ENCODE results near the gene GJD4. TPM values are rescaled to one million over a fixed set of nuclear protein-coding genes. Genes with fewer than 3 reads are reported as not detected.

GJD4 gene
- total RNA-seq: not detected in 2 replicates

- Mint-ChIP-seq H3K27ac (no peak within 1 kb of the TSS), H3K36me3 (ENCODE audit: low read depth) (no peaks in the 10 kb centered on the region), H3K4me1 (ENCODE audit: low read depth) (peaks cover 7% of the 10 kb centered on the region), H3K27me3 (ENCODE audit: insufficient read depth) (peaks cover 19% of the 10 kb centered on the region), H3K9me3 (peaks cover 4% of the 10 kb centered on the region), H3K4me3 (no peak within 1 kb of the TSS)
- intact Hi-C loops (cut with micrococcal nuclease): no loop called here
- DNase-seq (ENCODE audit: low spot score): no peak
Observed at GRCh38 chr10:35605191-35605590, at the start of gene GJD4. Gene GJD4 (plus strand): TSS chr10:35605341. CDS start chr10:35605568, 227 bp downstream.

- Mint-ChIP-seq H3K27ac (no peak overlapping the region), H3K4me3 (no peak overlapping the region), H3K27me3 (ENCODE audit: insufficient read depth) (no peaks in the 10 kb centered on the region), H3K9me3 (no peaks in the 10 kb centered on the region), H3K4me1 (ENCODE audit: low read depth) (peaks cover 4% of the 10 kb centered on the region), H3K36me3 (ENCODE audit: low read depth) (peaks cover 10% of the 10 kb centered on the region)
- intact Hi-C loops (cut with micrococcal nuclease): no loop called here
- DNase-seq (ENCODE audit: low spot score): no peak
Observed at GRCh38 chr10:35555962-35556930, 48.9 kb upstream of the GJD4 start.

- peaks cover 4% of the 10 kb centered on the region for H3K4me1 Mint-ChIP-seq (ENCODE audit: low read depth)
- intact Hi-C loops (cut with micrococcal nuclease): no loop called here
- H3K9me3 Mint-ChIP-seq: no peaks in the 10 kb centered on the region
- no peak overlapping the region for H3K27ac Mint-ChIP-seq
- no peak overlapping the region for H3K4me3 Mint-ChIP-seq
- H3K36me3 Mint-ChIP-seq (ENCODE audit: low read depth): peaks cover 10% of the 10 kb centered on the region
- DNase-seq (ENCODE audit: low spot score): no peak
- no peaks in the 10 kb centered on the region for H3K27me3 Mint-ChIP-seq (ENCODE audit: insufficient read depth)
Observed at GRCh38 chr10:35558276-35558675, 46.9 kb upstream of the GJD4 start.

- Mint-ChIP-seq H3K27me3 (ENCODE audit: insufficient read depth) (no peaks in the 10 kb centered on the region), H3K4me3 (no peak overlapping the region)
Observed at GRCh38 chr10:35559416-35559815, 45.7 kb upstream of the GJD4 start.

GRCh38 chr10:35561715-35562114 lies 43.4 kb upstream of the GJD4 start:
- H3K27ac Mint-ChIP-seq: no peak overlapping the region
- intact Hi-C loops (cut with micrococcal nuclease): loop anchor here (5.0 to 10.0 kb wide), 2 partner anchors 219 to 567 kb away; no protein-coding TSS in a partner anchor
- peaks cover 10% of the 10 kb centered on the region for H3K36me3 Mint-ChIP-seq (ENCODE audit: low read depth)
- H3K27me3 Mint-ChIP-seq (ENCODE audit: insufficient read depth): no peaks in the 10 kb centered on the region
- H3K9me3 Mint-ChIP-seq: no peaks in the 10 kb centered on the region
- no peaks in the 10 kb centered on the region for H3K4me1 Mint-ChIP-seq (ENCODE audit: low read depth)
- DNase-seq (ENCODE audit: low spot score): no peak
- H3K4me3 Mint-ChIP-seq: no peak overlapping the region

More at GRCh38 chr10:35559416-35559815, 45.7 kb upstream of the GJD4 start:
- no peak for DNase-seq (ENCODE audit: low spot score)
- H3K4me1 Mint-ChIP-seq (ENCODE audit: low read depth): peaks cover 4% of the 10 kb centered on the region
- intact Hi-C loops (cut with micrococcal nuclease): no loop called here
- no peak overlapping the region for H3K27ac Mint-ChIP-seq
- H3K36me3 Mint-ChIP-seq (ENCODE audit: low read depth): peaks cover 9% of the 10 kb centered on the region
- H3K9me3 Mint-ChIP-seq: no peaks in the 10 kb centered on the region

- DNase-seq (ENCODE audit: low spot score): no peak
- H3K4me3 Mint-ChIP-seq: no peak overlapping the region
- no peaks in the 10 kb centered on the region for H3K27me3 Mint-ChIP-seq (ENCODE audit: insufficient read depth)
- intact Hi-C loops (cut with micrococcal nuclease): loop anchor here (5.0 to 10.0 kb wide), 2 partner anchors 220 to 568 kb away; no protein-coding TSS in a partner anchor
- H3K4me1 Mint-ChIP-seq (ENCODE audit: low read depth): no peaks in the 10 kb centered on the region
- no peak overlapping the region for H3K27ac Mint-ChIP-seq
- H3K36me3 Mint-ChIP-seq (ENCODE audit: low read depth): peaks cover 9% of the 10 kb centered on the region
- H3K9me3 Mint-ChIP-seq: no peaks in the 10 kb centered on the region
Observed at GRCh38 chr10:35562427-35562826, 42.7 kb upstream of the GJD4 start.

GRCh38 chr10:35563261-35563891 lies 41.8 kb upstream of the GJD4 start:
- Mint-ChIP-seq H3K27me3 (ENCODE audit: insufficient read depth) (no peaks in the 10 kb centered on the region), H3K27ac (peak overlapping the region; percentile 55), H3K4me3 (no peak overlapping the region), H3K36me3 (ENCODE audit: low read depth) (peaks cover 9% of the 10 kb centered on the region), H3K4me1 (ENCODE audit: low read depth) (no peaks in the 10 kb centered on the region), H3K9me3 (no peaks in the 10 kb centered on the region)
- intact Hi-C loops (cut with micrococcal nuclease): loop anchor here (1.0 to 10.0 kb wide), 4 partner anchors 221 to 569 kb away; no protein-coding TSS in a partner anchor
- DNase-seq (ENCODE audit: low spot score): peak; percentile 11

GRCh38 chr10:35564341-35564968 lies 40.7 kb upstream of the GJD4 start:
- H3K27ac Mint-ChIP-seq: peak overlapping the region; percentile 12
- no peak overlapping the region for H3K4me3 Mint-ChIP-seq
- no peak for DNase-seq (ENCODE audit: low spot score)
- no peaks in the 10 kb centered on the region for H3K27me3 Mint-ChIP-seq (ENCODE audit: insufficient read depth)
- H3K4me1 Mint-ChIP-seq (ENCODE audit: low read depth): no peaks in the 10 kb centered on the region
- intact Hi-C loops (cut with micrococcal nuclease): loop anchor here (5.0 to 10.0 kb wide), 2 partner anchors 222 to 570 kb away; no protein-coding TSS in a partner anchor
- H3K9me3 Mint-ChIP-seq: no peaks in the 10 kb centered on the region
- peaks cover 6% of the 10 kb centered on the region for H3K36me3 Mint-ChIP-seq (ENCODE audit: low read depth)

- no peak for DNase-seq (ENCODE audit: low spot score)
- peaks cover 9% of the 10 kb centered on the region for H3K36me3 Mint-ChIP-seq (ENCODE audit: low read depth)
- no peak overlapping the region for H3K4me3 Mint-ChIP-seq
- no peak overlapping the region for H3K27ac Mint-ChIP-seq
- intact Hi-C loops (cut with micrococcal nuclease): loop anchor here (10.0 kb wide), 1 partner anchor 571 kb away; no protein-coding TSS in a partner anchor
- no peaks in the 10 kb centered on the region for H3K27me3 Mint-ChIP-seq (ENCODE audit: insufficient read depth)
- no peaks in the 10 kb centered on the region for H3K4me1 Mint-ChIP-seq (ENCODE audit: low read depth)
- no peaks in the 10 kb centered on the region for H3K9me3 Mint-ChIP-seq
Observed at GRCh38 chr10:35565602-35566081, 39.5 kb upstream of the GJD4 start.

- Mint-ChIP-seq H3K4me3 (no peak overlapping the region), H3K9me3 (no peaks in the 10 kb centered on the region), H3K27ac (no peak overlapping the region), H3K4me1 (ENCODE audit: low read depth) (no peaks in the 10 kb centered on the region), H3K27me3 (ENCODE audit: insufficient read depth) (no peaks in the 10 kb centered on the region), H3K36me3 (ENCODE audit: low read depth) (peaks cover 15% of the 10 kb centered on the region)
- DNase-seq (ENCODE audit: low spot score): no peak
- intact Hi-C loops (cut with micrococcal nuclease): loop anchor here (10.0 kb wide), 1 partner anchor 573 kb away; no protein-coding TSS in a partner anchor
Observed at GRCh38 chr10:35567951-35568350, 37.2 kb upstream of the GJD4 start.

GRCh38 chr10:35568483-35569015 lies 36.6 kb upstream of the GJD4 start:
- intact Hi-C loops (cut with micrococcal nuclease): loop anchor here (10.0 kb wide), 1 partner anchor 574 kb away; no protein-coding TSS in a partner anchor
- H3K4me3 Mint-ChIP-seq: no peak overlapping the region
- no peaks in the 10 kb centered on the region for H3K4me1 Mint-ChIP-seq (ENCODE audit: low read depth)
- DNase-seq (ENCODE audit: low spot score): no peak
- H3K9me3 Mint-ChIP-seq: no peaks in the 10 kb centered on the region
- H3K27me3 Mint-ChIP-seq (ENCODE audit: insufficient read depth): no peaks in the 10 kb centered on the region
- peaks cover 15% of the 10 kb centered on the region for H3K36me3 Mint-ChIP-seq (ENCODE audit: low read depth)
- no peak overlapping the region for H3K27ac Mint-ChIP-seq

GRCh38 chr10:35569111-35569707 lies 35.9 kb upstream of the GJD4 start:
- intact Hi-C loops (cut with micrococcal nuclease): loop anchor here (10.0 kb wide), 1 partner anchor 574 kb away; no protein-coding TSS in a partner anchor
- no peak overlapping the region for H3K27ac Mint-ChIP-seq
- H3K4me3 Mint-ChIP-seq: no peak overlapping the region
- no peak for DNase-seq (ENCODE audit: low spot score)
- no peaks in the 10 kb centered on the region for H3K27me3 Mint-ChIP-seq (ENCODE audit: insufficient read depth)
- no peaks in the 10 kb centered on the region for H3K9me3 Mint-ChIP-seq
- peaks cover 15% of the 10 kb centered on the region for H3K36me3 Mint-ChIP-seq (ENCODE audit: low read depth)
- H3K4me1 Mint-ChIP-seq (ENCODE audit: low read depth): no peaks in the 10 kb centered on the region
